ENCODE results near the gene SELENBP1. TPM values are rescaled to one million over a fixed set of nuclear protein-coding genes. Genes with fewer than 3 reads are reported as not detected.

The SELENBP1 gene
- total and polyA plus RNA-seq, 2 of the 13 experiments (the other 11 are each of a cell fraction or from before 2014, with no cell fraction given): 27.8 to 29.0 TPM

DNA sequence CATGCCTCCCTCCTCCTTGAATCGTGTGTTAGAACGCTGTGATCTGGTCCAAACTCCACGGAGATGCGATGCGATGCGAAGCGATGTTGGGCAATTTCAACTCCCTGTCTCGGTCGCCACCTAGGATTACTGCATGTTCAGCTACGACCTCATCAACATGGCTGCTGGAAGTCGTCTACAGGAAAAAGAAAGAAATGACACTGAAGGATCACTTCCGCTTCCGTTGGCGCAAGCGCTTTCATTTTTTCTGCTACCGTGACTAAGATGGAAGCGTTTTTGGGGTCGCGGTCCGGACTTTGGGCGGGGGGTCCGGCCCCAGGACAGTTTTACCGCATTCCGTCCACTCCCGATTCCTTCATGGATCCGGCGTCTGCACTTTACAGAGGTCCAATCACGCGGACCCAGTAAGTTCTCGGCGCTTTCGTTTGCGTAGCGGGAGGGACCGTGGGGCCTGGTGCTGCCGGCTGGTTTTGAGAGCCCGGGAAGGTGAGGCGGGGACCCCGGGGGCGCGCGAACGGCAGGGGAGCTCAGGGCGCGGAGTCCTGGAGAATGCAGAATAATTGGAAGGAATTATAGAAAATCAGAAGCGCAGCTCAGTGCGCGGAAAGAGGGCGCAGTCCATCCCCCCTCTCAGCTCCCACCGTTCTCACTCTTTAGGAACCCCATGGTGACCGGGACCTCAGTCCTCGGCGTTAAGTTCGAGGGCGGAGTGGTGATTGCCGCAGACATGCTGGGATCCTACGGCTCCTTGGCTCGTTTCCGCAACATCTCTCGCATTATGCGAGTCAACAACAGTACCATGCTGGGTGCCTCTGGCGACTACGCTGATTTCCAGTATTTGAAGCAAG is 27.0 kb upstream of the SELENBP1 start, which contains the start of gene PSMB4 (continued):
- no peak for TF ChIP-seq ZNF235 (CRISPR knock-in tag; IDR thresholded peaks at IDR 0.05; ENCODE audit: borderline replicate concordance)
- no peak for TF ChIP-seq NFIB (CRISPR knock-in tag; IDR thresholded peaks at IDR 0.05; ENCODE audit: borderline replicate concordance)
- no peak for TF ChIP-seq IKZF1 (IDR thresholded peaks at IDR 0.05)
- TF ChIP-seq ZNF34 (CRISPR knock-in tag; IDR thresholded peaks at IDR 0.05; ENCODE audit: borderline replicate concordance): 0 out of 2 replicates have a peak, but pooled peaks have one; percentile 70
- TF ChIP-seq KLF11 (CRISPR knock-in tag; IDR thresholded peaks at IDR 0.05): no peak
- no peak for TF ChIP-seq ZNF44 (CRISPR knock-in tag; IDR thresholded peaks at IDR 0.05)
- peak; percentile 69; the same call in 1 of the 2 replicates for TF ChIP-seq MIER3 (CRISPR knock-in tag; IDR thresholded peaks at IDR 0.05; ENCODE audit: borderline replicate concordance)
- TF ChIP-seq, protein P1, sequence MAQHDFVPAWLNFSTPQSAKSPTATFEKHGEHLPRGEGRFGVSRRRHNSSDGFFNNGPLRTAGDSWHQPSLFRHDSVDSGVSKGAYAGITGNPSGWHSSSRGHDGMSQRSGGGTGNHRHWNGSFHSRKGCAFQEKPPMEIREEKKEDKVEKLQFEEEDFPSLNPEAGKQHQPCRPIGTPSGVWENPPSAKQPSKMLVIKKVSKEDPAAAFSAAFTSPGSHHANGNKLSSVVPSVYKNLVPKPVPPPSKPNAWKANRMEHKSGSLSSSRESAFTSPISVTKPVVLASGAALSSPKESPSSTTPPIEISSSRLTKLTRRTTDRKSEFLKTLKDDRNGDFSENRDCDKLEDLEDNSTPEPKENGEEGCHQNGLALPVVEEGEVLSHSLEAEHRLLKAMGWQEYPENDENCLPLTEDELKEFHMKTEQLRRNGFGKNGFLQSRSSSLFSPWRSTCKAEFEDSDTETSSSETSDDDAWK (CRISPR knock-in tag; IDR thresholded peaks at IDR 0.05): no peak
- no peak for TF ChIP-seq SP140L (CRISPR knock-in tag; IDR thresholded peaks at IDR 0.05; ENCODE audit: borderline replicate concordance)
- 0 out of 2 replicates have a peak, but pooled peaks have one; percentile 26 for TF ChIP-seq FIP1L1 (IDR thresholded peaks at IDR 0.05; ENCODE audit: borderline replicate concordance, insufficient read depth, low read depth, low read length)
- no peak for TF ChIP-seq ZNF432 (CRISPR knock-in tag; IDR thresholded peaks at IDR 0.05; ENCODE audit: borderline replicate concordance)
- no peak for TF ChIP-seq PAWR (CRISPR knock-in tag; IDR thresholded peaks at IDR 0.05; ENCODE audit: borderline replicate concordance)
- TF ChIP-seq, protein P2, sequence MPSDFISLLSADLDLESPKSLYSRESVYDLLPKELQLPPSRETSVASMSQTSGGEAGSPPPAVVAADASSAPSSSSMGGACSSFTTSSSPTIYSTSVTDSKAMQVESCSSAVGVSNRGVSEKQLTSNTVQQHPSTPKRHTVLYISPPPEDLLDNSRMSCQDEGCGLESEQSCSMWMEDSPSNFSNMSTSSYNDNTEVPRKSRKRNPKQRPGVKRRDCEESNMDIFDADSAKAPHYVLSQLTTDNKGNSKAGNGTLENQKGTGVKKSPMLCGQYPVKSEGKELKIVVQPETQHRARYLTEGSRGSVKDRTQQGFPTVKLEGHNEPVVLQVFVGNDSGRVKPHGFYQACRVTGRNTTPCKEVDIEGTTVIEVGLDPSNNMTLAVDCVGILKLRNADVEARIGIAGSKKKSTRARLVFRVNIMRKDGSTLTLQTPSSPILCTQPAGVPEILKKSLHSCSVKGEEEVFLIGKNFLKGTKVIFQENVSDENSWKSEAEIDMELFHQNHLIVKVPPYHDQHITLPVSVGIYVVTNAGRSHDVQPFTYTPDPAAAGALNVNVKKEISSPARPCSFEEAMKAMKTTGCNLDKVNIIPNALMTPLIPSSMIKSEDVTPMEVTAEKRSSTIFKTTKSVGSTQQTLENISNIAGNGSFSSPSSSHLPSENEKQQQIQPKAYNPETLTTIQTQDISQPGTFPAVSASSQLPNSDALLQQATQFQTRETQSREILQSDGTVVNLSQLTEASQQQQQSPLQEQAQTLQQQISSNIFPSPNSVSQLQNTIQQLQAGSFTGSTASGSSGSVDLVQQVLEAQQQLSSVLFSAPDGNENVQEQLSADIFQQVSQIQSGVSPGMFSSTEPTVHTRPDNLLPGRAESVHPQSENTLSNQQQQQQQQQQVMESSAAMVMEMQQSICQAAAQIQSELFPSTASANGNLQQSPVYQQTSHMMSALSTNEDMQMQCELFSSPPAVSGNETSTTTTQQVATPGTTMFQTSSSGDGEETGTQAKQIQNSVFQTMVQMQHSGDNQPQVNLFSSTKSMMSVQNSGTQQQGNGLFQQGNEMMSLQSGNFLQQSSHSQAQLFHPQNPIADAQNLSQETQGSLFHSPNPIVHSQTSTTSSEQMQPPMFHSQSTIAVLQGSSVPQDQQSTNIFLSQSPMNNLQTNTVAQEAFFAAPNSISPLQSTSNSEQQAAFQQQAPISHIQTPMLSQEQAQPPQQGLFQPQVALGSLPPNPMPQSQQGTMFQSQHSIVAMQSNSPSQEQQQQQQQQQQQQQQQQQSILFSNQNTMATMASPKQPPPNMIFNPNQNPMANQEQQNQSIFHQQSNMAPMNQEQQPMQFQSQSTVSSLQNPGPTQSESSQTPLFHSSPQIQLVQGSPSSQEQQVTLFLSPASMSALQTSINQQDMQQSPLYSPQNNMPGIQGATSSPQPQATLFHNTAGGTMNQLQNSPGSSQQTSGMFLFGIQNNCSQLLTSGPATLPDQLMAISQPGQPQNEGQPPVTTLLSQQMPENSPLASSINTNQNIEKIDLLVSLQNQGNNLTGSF (CRISPR knock-in tag; IDR thresholded peaks at IDR 0.05): no peak
- 0 out of 2 replicates have a peak, but pooled peaks have one; percentile 19 for TF ChIP-seq SALL2 (CRISPR knock-in tag; IDR thresholded peaks at IDR 0.05)
- TF ChIP-seq MBD4 (IDR thresholded peaks at IDR 0.05; ENCODE audit: borderline replicate concordance, low read length): no peak
- TF ChIP-seq, protein P3, sequence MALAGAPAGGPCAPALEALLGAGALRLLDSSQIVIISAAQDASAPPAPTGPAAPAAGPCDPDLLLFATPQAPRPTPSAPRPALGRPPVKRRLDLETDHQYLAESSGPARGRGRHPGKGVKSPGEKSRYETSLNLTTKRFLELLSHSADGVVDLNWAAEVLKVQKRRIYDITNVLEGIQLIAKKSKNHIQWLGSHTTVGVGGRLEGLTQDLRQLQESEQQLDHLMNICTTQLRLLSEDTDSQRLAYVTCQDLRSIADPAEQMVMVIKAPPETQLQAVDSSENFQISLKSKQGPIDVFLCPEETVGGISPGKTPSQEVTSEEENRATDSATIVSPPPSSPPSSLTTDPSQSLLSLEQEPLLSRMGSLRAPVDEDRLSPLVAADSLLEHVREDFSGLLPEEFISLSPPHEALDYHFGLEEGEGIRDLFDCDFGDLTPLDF (CRISPR knock-in tag; IDR thresholded peaks at IDR 0.05): no peak
- TF ChIP-seq RNF2 (conservative IDR thresholded peaks at IDR 0.05; ENCODE audit: low read depth): no peak
- no peak for TF ChIP-seq GTF2F1 (IDR thresholded peaks at IDR 0.05; ENCODE audit: low read length)
- no peak for TF ChIP-seq JARID2 (CRISPR knock-in tag; IDR thresholded peaks at IDR 0.05; ENCODE audit: insufficient replicate concordance)
- TF ChIP-seq DNMT1 (CRISPR knock-in tag; IDR thresholded peaks at IDR 0.05): no peak
- TF ChIP-seq ZNF446 (CRISPR knock-in tag; IDR thresholded peaks at IDR 0.05): no peak
- no peak for TF ChIP-seq TAF15 (IDR thresholded peaks at IDR 0.05; ENCODE audit: low read depth, low read length, poor library complexity, severe bottlenecking)
- TF ChIP-seq HDAC6 (IDR thresholded peaks at IDR 0.05; ENCODE audit: low read depth, low read length): no peak
